GM08714 (cell line): ENCODE results near the gene TRMT13.
"Not testable (repeated sequence)": the region's sequence is repeated elsewhere in the genome, so short reads cannot be mapped to it uniquely, and the experiment has no call there.

Source experiments
- H3K4me3 ChIP-seq: fragments of 200-500 bp; sonication (Bioruptor generic); 2 replicates; pipeline ENCODE4 v1.5.1; 2014; ENCODE audit warnings: mild to moderate bottlenecking, low read length, inconsistent platforms
- ZNF274 ChIP-seq: IDR thresholded peaks from 2 replicates; pipeline ENCODE4 v1.6.1; 2012; ENCODE audit warnings: mild to moderate bottlenecking, low read depth, low read length

The TRMT13 gene

DNA sequence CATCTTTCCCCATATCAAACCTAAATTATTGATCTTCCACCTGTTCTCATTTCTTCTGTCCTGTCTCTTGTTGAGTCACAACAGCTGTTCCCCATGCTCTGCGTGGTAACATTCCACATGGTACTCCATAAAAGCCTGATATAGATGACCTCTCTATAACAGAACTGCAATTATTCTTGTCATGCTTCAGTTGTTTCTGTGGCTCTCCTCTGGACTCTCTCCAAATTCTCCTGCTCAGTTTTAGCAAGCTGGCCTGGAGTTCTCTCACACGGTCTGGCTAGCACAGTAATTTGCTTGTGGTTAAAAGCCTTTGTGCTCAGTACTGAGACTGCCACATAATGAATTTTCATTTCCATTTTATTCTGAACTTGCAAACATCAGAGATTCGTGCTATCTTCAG is 55.7 kb downstream of the TRMT13 start:
- no peak for TF ChIP-seq ZNF274
- H3K4me3 ChIP-seq = no peak overlapping the region

DNA sequence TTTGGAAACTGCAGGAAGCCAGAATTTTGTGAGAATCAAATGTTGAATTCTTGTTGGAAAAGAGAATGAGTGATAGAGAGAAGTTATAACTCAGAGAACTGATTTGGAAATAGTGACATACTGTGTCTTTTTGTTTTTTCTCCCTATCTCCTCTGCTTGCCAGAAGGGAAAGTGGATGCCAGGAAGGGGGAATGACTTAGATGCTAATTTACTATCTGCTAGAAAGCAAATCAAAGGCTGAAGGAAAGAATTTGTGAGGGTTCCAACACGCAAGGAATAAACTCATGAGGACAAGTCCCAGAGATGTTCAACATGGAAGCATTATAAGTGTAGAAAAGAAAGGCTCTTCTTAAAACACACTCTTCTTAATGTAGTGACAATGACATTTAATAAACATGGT is 65.6 kb downstream of the TRMT13 start:
- H3K4me3 ChIP-seq = no peak overlapping the region

DNA sequence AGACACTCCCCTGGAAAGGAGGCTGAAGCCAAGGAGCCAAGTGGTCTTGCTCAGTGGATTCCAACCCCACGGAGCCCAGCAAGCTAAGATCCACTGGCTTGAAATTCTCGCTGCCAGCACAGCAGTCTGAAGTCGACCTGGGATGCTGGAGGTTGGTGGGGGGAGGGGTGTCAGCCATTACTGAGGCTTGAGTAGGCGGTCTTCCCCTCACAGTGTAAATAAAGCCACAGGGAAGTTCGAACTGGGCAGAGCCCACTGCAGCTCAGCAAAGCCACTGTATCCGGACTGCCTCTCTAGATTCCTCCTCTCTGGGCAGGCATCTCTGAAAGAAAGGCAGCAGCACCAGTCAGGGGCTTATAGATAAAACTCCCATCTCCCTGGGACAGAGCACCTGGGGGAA is 67.1 kb downstream of the TRMT13 start:
- not testable (repeated sequence) for H3K4me3 ChIP-seq

More for the DNA sequence above, 65.6 kb downstream of the TRMT13 start:
- TF ChIP-seq ZNF274 = no peak
